ENCODE results near the gene BLCAP. TPM values are rescaled to one million over a fixed set of nuclear protein-coding genes. Genes with fewer than 3 reads are reported as not detected.

BLCAP gene
- total and polyA plus RNA-seq, 4 donors: 12.6 to 72.0 (median 49.2) TPM

DNA sequence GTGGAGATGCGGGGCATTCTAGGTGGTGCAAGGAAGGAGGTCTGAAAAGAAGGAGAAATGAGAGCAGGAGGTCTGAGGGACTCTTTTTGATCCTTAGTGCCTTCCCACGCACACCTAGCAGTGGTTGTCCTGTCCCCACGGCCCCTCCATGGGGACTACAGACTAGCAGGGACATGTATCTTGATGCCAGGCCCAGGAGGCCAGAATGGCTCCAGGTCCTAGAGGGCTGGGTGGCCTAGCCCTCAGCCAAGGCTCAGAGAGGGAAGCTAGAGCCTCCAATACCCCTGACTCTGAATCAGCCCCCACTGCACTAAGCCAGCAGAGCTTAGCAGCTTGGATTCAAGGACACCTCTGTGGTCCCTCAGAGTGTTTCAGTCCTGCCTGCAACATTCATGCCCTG is 16.7 kb upstream of the BLCAP start (continued):
- TF ChIP-seq, protein P1, sequence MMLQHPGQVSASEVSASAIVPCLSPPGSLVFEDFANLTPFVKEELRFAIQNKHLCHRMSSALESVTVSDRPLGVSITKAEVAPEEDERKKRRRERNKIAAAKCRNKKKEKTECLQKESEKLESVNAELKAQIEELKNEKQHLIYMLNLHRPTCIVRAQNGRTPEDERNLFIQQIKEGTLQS (IDR thresholded peaks at IDR 0.05): no peak
- no peak for TF ChIP-seq TAF1 (conservative IDR thresholded peaks at IDR 0.05)
- TF ChIP-seq RAD21 (IDR thresholded peaks at IDR 0.05): no peak
- TF ChIP-seq HNF4G (IDR thresholded peaks at IDR 0.05): no peak
- no peak for TF ChIP-seq JUND (IDR thresholded peaks at IDR 0.05)
- no peak for TF ChIP-seq YY1 (IDR thresholded peaks at IDR 0.05)
- TF ChIP-seq SP1 (IDR thresholded peaks at IDR 0.05): no peak
- TF ChIP-seq EGR1 (IDR thresholded peaks at IDR 0.05; ENCODE audit: low read depth in 2 of 2): no peak
- TF ChIP-seq FOXA2 (IDR thresholded peaks at IDR 0.05): no peak
- TF ChIP-seq NR2F2 (IDR thresholded peaks at IDR 0.05): no peak
- TF ChIP-seq HNF4A (conservative IDR thresholded peaks at IDR 0.05): no peak
- TF ChIP-seq GABPA (IDR thresholded peaks at IDR 0.05 in 1 of 2, conservative IDR thresholded peaks at IDR 0.05 in 1 of 2): no peak

DNA sequence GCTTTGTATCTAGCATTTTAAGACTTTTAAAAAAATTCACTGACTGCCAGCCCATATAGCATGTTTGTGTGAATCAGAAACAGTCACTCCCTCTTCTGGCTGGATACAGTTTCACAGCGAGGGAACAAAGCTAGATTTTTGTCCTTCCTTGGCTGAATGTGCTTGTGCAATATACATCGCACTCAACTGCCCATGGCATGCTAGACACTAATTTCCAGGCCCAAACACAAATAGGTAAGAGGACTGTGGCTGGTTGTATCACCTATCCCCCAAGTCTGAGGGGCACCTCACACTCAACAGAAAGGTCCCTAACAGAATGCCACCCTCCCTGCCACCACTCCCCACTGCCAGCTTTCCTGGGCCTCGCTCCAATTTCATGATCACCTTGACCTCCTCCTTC is 16.2 kb upstream of the BLCAP start:
- no peak overlapping the region for H3K27ac ChIP-seq (ENCODE audit: low read depth in 1 of 2, low read length in 2 of 2)
- no peak for TF ChIP-seq SP1 (IDR thresholded peaks at IDR 0.05)
- TF ChIP-seq RAD21 (IDR thresholded peaks at IDR 0.05): peak in 1 of 2 donors; percentile 15
- TF ChIP-seq, protein P2, sequence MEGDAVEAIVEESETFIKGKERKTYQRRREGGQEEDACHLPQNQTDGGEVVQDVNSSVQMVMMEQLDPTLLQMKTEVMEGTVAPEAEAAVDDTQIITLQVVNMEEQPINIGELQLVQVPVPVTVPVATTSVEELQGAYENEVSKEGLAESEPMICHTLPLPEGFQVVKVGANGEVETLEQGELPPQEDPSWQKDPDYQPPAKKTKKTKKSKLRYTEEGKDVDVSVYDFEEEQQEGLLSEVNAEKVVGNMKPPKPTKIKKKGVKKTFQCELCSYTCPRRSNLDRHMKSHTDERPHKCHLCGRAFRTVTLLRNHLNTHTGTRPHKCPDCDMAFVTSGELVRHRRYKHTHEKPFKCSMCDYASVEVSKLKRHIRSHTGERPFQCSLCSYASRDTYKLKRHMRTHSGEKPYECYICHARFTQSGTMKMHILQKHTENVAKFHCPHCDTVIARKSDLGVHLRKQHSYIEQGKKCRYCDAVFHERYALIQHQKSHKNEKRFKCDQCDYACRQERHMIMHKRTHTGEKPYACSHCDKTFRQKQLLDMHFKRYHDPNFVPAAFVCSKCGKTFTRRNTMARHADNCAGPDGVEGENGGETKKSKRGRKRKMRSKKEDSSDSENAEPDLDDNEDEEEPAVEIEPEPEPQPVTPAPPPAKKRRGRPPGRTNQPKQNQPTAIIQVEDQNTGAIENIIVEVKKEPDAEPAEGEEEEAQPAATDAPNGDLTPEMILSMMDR (IDR thresholded peaks at IDR 0.05; ENCODE audit: low read depth, low read length, missing input control): no peak
- TF ChIP-seq FOXA1 (IDR thresholded peaks at IDR 0.05): no peak
- no peak for TF ChIP-seq RXRA (IDR thresholded peaks at IDR 0.05)
- DNase-seq (ENCODE audit: low spot score): no peak
- H3K9me3 ChIP-seq (ENCODE audit: control insufficient read depth in 4 of 4, low read length in 3 of 4): no peaks in the 10 kb centered on the region
- H3K4me1 ChIP-seq (ENCODE audit: control insufficient read depth in 4 of 4, insufficient read depth in 4 of 4, low read length in 3 of 4): no peaks in the 10 kb centered on the region
- no peak overlapping the region for H3K9ac ChIP-seq (ENCODE audit: low read depth in 1 of 2, low read length in 2 of 2)
- 74% methylated on average over 3 of the region's 3 CpGs for WGBS
- H3K36me3 ChIP-seq (ENCODE audit: control insufficient read depth in 4 of 4, insufficient read depth in 3 of 4, low read depth in 1 of 4, low read length in 3 of 4): no peaks in the 10 kb centered on the region
- H3K27me3 ChIP-seq (ENCODE audit: control insufficient read depth in 4 of 4, insufficient read depth in 4 of 4, low read length in 3 of 4): no peaks in the 10 kb centered on the region
- no peak overlapping the region for H3K4me3 ChIP-seq (ENCODE audit: low read depth in 1 of 3, low read length in 3 of 3)

DNA sequence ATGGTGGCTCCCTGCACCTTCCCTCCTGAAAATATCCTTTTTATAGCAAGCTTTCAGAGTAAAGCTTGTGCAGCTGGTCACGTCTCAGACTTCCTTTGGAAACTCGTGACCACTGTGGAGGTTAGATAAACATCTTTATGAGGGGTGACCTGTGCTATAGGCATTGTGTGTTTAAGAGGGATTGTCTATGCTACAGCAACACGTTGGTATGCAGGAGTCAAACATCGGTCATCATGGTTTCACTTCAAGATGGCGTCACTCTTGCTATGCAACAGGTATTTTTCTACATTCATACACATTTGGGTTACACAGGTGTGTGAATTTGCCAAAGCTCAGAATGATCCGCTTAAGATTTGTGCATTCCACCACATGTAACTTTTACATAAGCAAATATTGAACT is 14.6 kb upstream of the BLCAP start:
- Histone ChIP-seq H3K4me3 (ENCODE audit: low read depth in 1 of 3, low read length in 3 of 3) (no peak overlapping the region), H3K9ac (ENCODE audit: low read depth in 1 of 2, low read length in 2 of 2) (no peak overlapping the region), H3K4me1 (ENCODE audit: control insufficient read depth in 4 of 4, insufficient read depth in 4 of 4, low read length in 3 of 4) (no peaks in the 10 kb centered on the region), H3K9me3 (ENCODE audit: control insufficient read depth in 4 of 4, low read length in 3 of 4) (no peaks in the 10 kb centered on the region), H3K27ac (ENCODE audit: low read depth in 1 of 2, low read length in 2 of 2) (no peak overlapping the region), H3K36me3 (ENCODE audit: control insufficient read depth in 4 of 4, insufficient read depth in 3 of 4, low read depth in 1 of 4, low read length in 3 of 4) (no peaks in the 10 kb centered on the region), H3K27me3 (ENCODE audit: control insufficient read depth in 4 of 4, insufficient read depth in 4 of 4, low read length in 3 of 4) (no peaks in the 10 kb centered on the region)
- no peak for DNase-seq (ENCODE audit: low spot score)
- WGBS: 66% methylated on average over 6 of the region's 6 CpGs
- TF ChIP-seq HNF4G (IDR thresholded peaks at IDR 0.05): no peak
- TF ChIP-seq, protein P2 (IDR thresholded peaks at IDR 0.05; ENCODE audit: low read depth, low read length, missing input control): no peak
- TF ChIP-seq TAF1 (conservative IDR thresholded peaks at IDR 0.05): no peak
- TF ChIP-seq HNF4A (conservative IDR thresholded peaks at IDR 0.05): no peak
- TF ChIP-seq, protein P1 (IDR thresholded peaks at IDR 0.05): no peak
- no peak for TF ChIP-seq NR2F2 (IDR thresholded peaks at IDR 0.05)
- no peak for TF ChIP-seq JUND (IDR thresholded peaks at IDR 0.05)
- TF ChIP-seq YY1 (IDR thresholded peaks at IDR 0.05): no peak
- TF ChIP-seq, protein P3, sequence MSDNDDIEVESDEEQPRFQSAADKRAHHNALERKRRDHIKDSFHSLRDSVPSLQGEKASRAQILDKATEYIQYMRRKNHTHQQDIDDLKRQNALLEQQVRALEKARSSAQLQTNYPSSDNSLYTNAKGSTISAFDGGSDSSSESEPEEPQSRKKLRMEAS (IDR thresholded peaks at IDR 0.05): no peak
- no peak for TF ChIP-seq RXRA (IDR thresholded peaks at IDR 0.05)
- TF ChIP-seq EGR1 (IDR thresholded peaks at IDR 0.05; ENCODE audit: low read depth in 2 of 2): no peak
- TF ChIP-seq GABPA (IDR thresholded peaks at IDR 0.05 in 1 of 2, conservative IDR thresholded peaks at IDR 0.05 in 1 of 2): no peak
- TF ChIP-seq, protein P4, sequence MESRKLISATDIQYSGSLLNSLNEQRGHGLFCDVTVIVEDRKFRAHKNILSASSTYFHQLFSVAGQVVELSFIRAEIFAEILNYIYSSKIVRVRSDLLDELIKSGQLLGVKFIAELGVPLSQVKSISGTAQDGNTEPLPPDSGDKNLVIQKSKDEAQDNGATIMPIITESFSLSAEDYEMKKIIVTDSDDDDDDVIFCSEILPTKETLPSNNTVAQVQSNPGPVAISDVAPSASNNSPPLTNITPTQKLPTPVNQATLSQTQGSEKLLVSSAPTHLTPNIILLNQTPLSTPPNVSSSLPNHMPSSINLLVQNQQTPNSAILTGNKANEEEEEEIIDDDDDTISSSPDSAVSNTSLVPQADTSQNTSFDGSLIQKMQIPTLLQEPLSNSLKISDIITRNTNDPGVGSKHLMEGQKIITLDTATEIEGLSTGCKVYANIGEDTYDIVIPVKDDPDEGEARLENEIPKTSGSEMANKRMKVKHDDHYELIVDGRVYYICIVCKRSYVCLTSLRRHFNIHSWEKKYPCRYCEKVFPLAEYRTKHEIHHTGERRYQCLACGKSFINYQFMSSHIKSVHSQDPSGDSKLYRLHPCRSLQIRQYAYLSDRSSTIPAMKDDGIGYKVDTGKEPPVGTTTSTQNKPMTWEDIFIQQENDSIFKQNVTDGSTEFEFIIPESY (IDR thresholded peaks at IDR 0.05): no peak
- no peak for TF ChIP-seq RAD21 (IDR thresholded peaks at IDR 0.05)
- TF ChIP-seq FOXA1 (IDR thresholded peaks at IDR 0.05): no peak
- TF ChIP-seq SP1 (IDR thresholded peaks at IDR 0.05): no peak
- TF ChIP-seq FOXA2 (IDR thresholded peaks at IDR 0.05): no peak
- TF ChIP-seq, protein P5, sequence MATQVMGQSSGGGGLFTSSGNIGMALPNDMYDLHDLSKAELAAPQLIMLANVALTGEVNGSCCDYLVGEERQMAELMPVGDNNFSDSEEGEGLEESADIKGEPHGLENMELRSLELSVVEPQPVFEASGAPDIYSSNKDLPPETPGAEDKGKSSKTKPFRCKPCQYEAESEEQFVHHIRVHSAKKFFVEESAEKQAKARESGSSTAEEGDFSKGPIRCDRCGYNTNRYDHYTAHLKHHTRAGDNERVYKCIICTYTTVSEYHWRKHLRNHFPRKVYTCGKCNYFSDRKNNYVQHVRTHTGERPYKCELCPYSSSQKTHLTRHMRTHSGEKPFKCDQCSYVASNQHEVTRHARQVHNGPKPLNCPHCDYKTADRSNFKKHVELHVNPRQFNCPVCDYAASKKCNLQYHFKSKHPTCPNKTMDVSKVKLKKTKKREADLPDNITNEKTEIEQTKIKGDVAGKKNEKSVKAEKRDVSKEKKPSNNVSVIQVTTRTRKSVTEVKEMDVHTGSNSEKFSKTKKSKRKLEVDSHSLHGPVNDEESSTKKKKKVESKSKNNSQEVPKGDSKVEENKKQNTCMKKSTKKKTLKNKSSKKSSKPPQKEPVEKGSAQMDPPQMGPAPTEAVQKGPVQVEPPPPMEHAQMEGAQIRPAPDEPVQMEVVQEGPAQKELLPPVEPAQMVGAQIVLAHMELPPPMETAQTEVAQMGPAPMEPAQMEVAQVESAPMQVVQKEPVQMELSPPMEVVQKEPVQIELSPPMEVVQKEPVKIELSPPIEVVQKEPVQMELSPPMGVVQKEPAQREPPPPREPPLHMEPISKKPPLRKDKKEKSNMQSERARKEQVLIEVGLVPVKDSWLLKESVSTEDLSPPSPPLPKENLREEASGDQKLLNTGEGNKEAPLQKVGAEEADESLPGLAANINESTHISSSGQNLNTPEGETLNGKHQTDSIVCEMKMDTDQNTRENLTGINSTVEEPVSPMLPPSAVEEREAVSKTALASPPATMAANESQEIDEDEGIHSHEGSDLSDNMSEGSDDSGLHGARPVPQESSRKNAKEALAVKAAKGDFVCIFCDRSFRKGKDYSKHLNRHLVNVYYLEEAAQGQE (IDR thresholded peaks at IDR 0.05): no peak

Measured in liver (tissue), 9 donors.